Kidney (tissue), 14 donors: ENCODE results near the gene XCL1. TPM values are rescaled to one million over a fixed set of nuclear protein-coding genes. Genes with fewer than 3 reads are reported as not detected.
"Not testable (repeated sequence)": the region's sequence is repeated elsewhere in the genome, so short reads cannot be mapped to it uniquely, and the experiment has no call there.

Experiments
- DNase-seq, 5 donors: peaks; one replicate each; pipeline ENCODE4 v3.0.0-alpha.2; 2013 to 2020
- FAIRE-seq: peaks from 2 replicates; lab custom pipeline; 2012; peaks lifted over from hg19 to GRCh38; lab: Jason Lieb, UNC
- H3K27ac ChIP-seq, 2 donors: one replicate each; pipeline ENCODE4 v1.7.0; 2013; ENCODE audit warnings: low read depth in 2 of 2, low read length in 2 of 2, inconsistent platforms in 1 of 2
- H3K27me3 ChIP-seq: one replicate; pipeline ENCODE4 v1.7.1; 2013; ENCODE audit warnings: low read length, inconsistent platforms; ENCODE audit not compliant: control insufficient read depth, insufficient read depth
- H3K36me3 ChIP-seq, 3 donors: one replicate each; pipeline versions ENCODE4 v1.7.0 to v1.7.1; 2013; ENCODE audit warnings: low read length in 3 of 3, control low read depth in 1 of 3, inconsistent platforms in 1 of 3; ENCODE audit not compliant: insufficient read depth in 3 of 3, control insufficient read depth in 2 of 3
- H3K4me1 ChIP-seq, 3 donors: one replicate each; pipeline versions ENCODE4 v1.7.0 to v1.7.1; 2013; ENCODE audit warnings: low read length in 3 of 3, inconsistent platforms in 1 of 3, low read depth in 1 of 3; ENCODE audit not compliant: control insufficient read depth in 2 of 3, insufficient read depth in 2 of 3
- H3K4me3 ChIP-seq, 3 donors: one replicate each; pipeline versions ENCODE4 v1.7.0 to v1.8.1; 2013; ENCODE audit warnings: low read length in 3 of 3, control low read depth in 1 of 3, inconsistent platforms in 1 of 3
- H3K9ac ChIP-seq, 3 donors: one replicate each; pipeline versions ENCODE4 v1.7.0 to v1.7.1; 2013; ENCODE audit warnings: low read length in 3 of 3, control low read depth in 1 of 3, inconsistent platforms in 1 of 3
- H3K9me3 ChIP-seq, 3 donors: one replicate each; pipeline versions ENCODE4 v1.7.0 to v1.7.1; 2013; ENCODE audit warnings: low read length in 3 of 3, control low read depth in 1 of 3, inconsistent platforms in 1 of 3; ENCODE audit not compliant: control insufficient read depth in 2 of 3, insufficient read depth in 1 of 3
- intact Hi-C: fragments of 100-400 bp; cut with DNase I; formaldehyde crosslinking; loops from one replicate; pipeline ENCODE4 v1.11.1; 2022
- polyA plus RNA-seq: library from polyadenylated mRNA; stranded (reverse); fragments of 350-450 nt; fragmentation: Illumina TruSeq; extraction: RNeasy Lipid Tissue Mini Kit (QIAGEN cat#74804); gene quantifications from one replicate; pipeline ENCODE4 v1.2.3, GENCODE V29; 2014; ENCODE audit warnings: low read depth, low replicate concordance; ENCODE audit not compliant: insufficient read depth
- total RNA-seq: library from RNA; stranded (reverse); fragmentation: NEBNext Ultra II Directional; extraction: Animal tissue kit (Norgen Biotek cat#: 25700); gene quantifications from one replicate; pipeline ENCODE4 v1.2.1, GENCODE V29; 2021
- TF ChIP-seq, protein P1 (sequence below): IDR thresholded peaks from 3 replicates; pipeline ENCODE4 v1.5.1; 2012; ENCODE audit warnings: mild to moderate bottlenecking, moderate library complexity, borderline replicate concordance; ENCODE audit not compliant: insufficient read depth; ENCODE audit errors: extremely low read depth
- donor health status: control.
- donor health status: control.
- donor health status: control.
- donor health status: control.
- donor health status: control.
- donor health status: DM: yes; HTN: yes; CAD: no.
- donor health status: Normal renal cell carcinoma (clear cell type).

Gene XCL1
- total and polyA plus RNA-seq, 2 donors from 2014 or later: not detected

DNA sequence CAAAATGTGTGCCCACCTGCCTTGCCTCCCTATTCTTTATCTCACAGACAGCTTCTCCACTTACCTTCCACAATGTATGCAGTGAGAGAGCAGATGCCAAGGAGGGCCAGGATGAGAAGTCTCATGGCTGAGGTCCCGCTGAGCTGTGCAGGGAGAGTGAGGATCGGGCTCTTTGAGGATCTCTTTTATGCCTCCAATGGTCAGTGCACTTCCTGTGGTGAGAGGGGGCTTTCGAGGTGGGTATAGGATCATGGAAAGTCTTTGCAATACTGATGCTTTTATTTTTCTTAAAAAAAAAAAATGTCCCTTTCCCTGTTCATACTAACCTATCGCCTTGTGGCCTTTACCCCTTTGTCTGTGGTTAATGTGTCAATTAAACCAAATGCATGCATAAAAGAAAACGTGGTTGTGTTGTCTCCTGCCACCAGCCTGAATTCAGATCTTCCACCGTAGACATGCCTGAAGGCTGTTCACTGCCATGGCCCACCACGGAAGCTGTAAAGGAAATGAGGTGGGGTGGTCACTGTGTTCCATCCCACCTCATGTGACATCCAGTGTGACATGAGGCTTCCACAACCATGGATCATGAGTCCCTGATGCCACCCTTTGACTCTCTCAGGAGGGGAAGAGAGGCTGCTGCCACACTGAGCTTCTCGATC is 32.4 kb upstream of the XCL1 start, which contains the start of gene XCL2:
Gene XCL2 (minus strand): TSS at position 158 of the 659 bp plus-strand sequence. CDS start 33 bp downstream, at position 125.
- H3K9ac ChIP-seq, H3K4me3 ChIP-seq, H3K27me3 ChIP-seq, H3K9me3 ChIP-seq, DNase-seq, FAIRE-seq, H3K36me3 ChIP-seq, H3K27ac ChIP-seq, intact Hi-C loops, H3K4me1 ChIP-seq: not testable (repeated sequence)

DNA sequence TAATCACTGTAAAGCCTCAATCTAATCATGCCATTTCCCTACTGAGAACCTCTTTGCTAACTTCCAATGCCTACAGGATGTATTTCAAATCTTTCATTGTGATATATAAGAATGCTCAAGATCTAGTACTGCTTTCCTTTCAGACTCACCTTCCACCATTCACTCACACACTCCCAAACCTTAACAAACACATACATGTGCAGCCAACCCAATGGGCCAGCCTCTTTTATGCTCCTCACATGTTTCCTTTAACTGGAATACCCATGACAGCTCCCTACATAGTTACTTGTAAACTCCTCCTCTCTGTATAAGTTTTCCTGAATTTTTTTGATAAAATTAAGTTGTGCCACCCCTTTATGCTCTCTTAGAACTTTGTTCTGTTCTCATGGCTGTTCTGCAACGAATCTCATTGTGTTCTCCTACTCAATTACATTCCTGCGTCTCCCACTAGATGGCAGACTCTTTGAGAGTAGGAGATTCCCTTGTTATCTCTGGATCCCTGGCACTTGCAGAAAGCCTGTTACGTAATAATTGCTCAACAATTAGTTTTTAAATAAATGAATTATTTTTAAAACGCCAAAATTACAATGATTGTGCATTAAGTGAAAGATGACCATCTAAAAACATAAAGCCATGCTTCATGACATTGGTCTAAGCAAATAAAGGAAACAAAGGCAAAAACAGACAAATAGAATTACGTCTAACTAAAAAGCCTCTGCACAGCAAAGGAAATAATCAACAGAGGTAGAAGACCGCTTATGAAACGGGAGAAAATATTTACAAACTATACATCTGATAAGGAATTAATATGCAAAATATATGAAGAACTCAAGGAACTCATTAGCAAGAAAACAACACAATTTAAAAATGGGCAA is 30.5 kb upstream of the XCL1 start:
- H3K27me3 ChIP-seq, H3K9me3 ChIP-seq, H3K27ac ChIP-seq, H3K9ac ChIP-seq, FAIRE-seq, H3K4me3 ChIP-seq, intact Hi-C loops, H3K36me3 ChIP-seq, H3K4me1 ChIP-seq: not testable (repeated sequence)
- TF ChIP-seq, protein P1, sequence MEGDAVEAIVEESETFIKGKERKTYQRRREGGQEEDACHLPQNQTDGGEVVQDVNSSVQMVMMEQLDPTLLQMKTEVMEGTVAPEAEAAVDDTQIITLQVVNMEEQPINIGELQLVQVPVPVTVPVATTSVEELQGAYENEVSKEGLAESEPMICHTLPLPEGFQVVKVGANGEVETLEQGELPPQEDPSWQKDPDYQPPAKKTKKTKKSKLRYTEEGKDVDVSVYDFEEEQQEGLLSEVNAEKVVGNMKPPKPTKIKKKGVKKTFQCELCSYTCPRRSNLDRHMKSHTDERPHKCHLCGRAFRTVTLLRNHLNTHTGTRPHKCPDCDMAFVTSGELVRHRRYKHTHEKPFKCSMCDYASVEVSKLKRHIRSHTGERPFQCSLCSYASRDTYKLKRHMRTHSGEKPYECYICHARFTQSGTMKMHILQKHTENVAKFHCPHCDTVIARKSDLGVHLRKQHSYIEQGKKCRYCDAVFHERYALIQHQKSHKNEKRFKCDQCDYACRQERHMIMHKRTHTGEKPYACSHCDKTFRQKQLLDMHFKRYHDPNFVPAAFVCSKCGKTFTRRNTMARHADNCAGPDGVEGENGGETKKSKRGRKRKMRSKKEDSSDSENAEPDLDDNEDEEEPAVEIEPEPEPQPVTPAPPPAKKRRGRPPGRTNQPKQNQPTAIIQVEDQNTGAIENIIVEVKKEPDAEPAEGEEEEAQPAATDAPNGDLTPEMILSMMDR: peak; percentile 30
- DNase-seq: peak in 2 of 5 donors; percentile 7 to 42

DNA sequence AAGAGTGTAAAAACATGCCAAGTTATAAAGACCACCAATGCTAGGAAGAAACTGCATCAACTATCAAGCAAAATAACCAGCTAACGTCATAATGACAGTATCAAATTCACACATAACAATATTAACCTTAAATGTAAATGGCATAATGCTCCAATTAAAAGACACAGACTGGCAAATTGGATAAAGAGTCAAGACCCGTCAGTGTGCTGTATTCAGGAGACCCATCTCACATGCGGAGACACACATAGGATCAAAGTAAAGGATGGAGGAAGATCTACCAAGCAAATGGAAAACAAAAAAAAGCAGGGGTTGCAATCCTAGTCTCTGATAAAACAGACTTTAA is 29.9 kb upstream of the XCL1 start:
- H3K27ac ChIP-seq, H3K4me3 ChIP-seq, H3K9ac ChIP-seq, H3K27me3 ChIP-seq, intact Hi-C loops, FAIRE-seq, H3K4me1 ChIP-seq, DNase-seq, H3K9me3 ChIP-seq, H3K36me3 ChIP-seq: not testable (repeated sequence)

DNA sequence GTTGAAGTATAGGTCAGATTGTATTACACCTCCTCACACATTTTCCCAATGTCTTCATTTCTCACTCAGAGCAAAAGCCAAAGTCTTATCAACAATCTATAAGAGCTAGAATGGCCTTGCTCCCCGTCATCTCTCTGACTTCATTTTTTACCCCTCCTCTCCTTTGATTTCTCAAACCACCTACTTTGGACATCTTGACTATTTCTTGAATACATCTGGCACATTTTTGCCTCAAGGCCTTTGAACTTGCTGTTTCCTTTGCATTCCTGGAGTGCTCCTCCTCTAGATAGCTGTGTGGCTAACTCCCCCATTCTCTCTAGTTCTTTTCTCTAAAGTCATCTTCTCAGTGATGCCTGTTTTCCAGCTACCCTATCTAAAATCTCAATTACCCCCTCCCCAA is 25.4 kb upstream of the XCL1 start:
- Histone ChIP-seq H3K4me1 (no peaks in the 10 kb centered on the region), H3K27me3 (no peaks in the 10 kb centered on the region), H3K27ac (no peak overlapping the region), H3K4me3 (no peak overlapping the region), H3K9ac (no peak overlapping the region), H3K9me3 (no peaks in the 10 kb centered on the region), H3K36me3 (no peaks in the 10 kb centered on the region)
- TF ChIP-seq, protein P1: no peak
- FAIRE-seq (no peak), DNase-seq (peak in 1 of 5 donors; percentile 6)
- intact Hi-C loops: no loop called here
